Heart left ventricle (tissue), 16 donors: ENCODE data around the gene MYO1B. TPM values are rescaled to one million over a fixed set of nuclear protein-coding genes. Genes with fewer than 3 reads are reported as not detected.

Experiments
- ATAC-seq, 4 donors: fragments of 200-7000 bp; cut with Tn5 transposase; one replicate each; pipeline ENCODE4 v1.9.1; 2020 to 2022; ENCODE audit warnings: moderate library complexity in 4 of 4, mild to moderate bottlenecking in 3 of 4, moderate number of reproducible peaks in 1 of 4
- DNase-seq, 5 donors: peaks; one replicate each; pipeline ENCODE4 v3.0.0-alpha.2; 2020
- H3K27ac ChIP-seq, 12 donors: fragments of 200-600 bp; sonication (generic) in 4 of 12; one replicate each; pipeline versions ENCODE4 v1.5.0 to v1.8.0; 2016 to 2022; ENCODE audit warnings: mild to moderate bottlenecking in 2 of 12
- H3K27me3 ChIP-seq, 9 donors: fragments of 200-600 bp; sonication (generic) in 2 of 9; one replicate each; pipeline versions ENCODE4 v1.5.1 to v1.8.0; 2016 to 2022; ENCODE audit warnings: mild to moderate bottlenecking in 3 of 9
- H3K36me3 ChIP-seq, 9 donors: fragments of 200-600 bp; sonication (generic) in 2 of 9; one replicate each; pipeline versions ENCODE4 v1.5.0 to v1.8.0; 2018 to 2022; ENCODE audit warnings: mild to moderate bottlenecking in 2 of 9
- H3K4me1 ChIP-seq, 12 donors: fragments of 200-600 bp; sonication (generic) in 4 of 12; one replicate each; pipeline versions ENCODE4 v1.5.0 to v1.8.0; 2016 to 2022; ENCODE audit warnings: mild to moderate bottlenecking in 3 of 12
- H3K4me3 ChIP-seq, 12 donors: fragments of 200-600 bp; sonication (generic) in 4 of 12; one replicate each; pipeline versions ENCODE4 v1.5.0 to v1.8.0; 2017 to 2022; ENCODE audit warnings: mild to moderate bottlenecking in 9 of 12, moderate library complexity in 4 of 12
- H3K9me3 ChIP-seq, 12 donors: fragments of 200-600 bp; sonication (generic) in 4 of 12; one replicate each; pipeline versions ENCODE4 v1.5.0 to v1.8.0; 2016 to 2022; ENCODE audit warnings: mild to moderate bottlenecking in 1 of 12
- CTCF ChIP-seq, 12 donors: fragments of 200-600 bp; sonication (generic) in 4 of 12; IDR thresholded peaks; one replicate each; pipeline versions ENCODE4 v1.5.0 to v1.8.0; 2018 to 2022; ENCODE audit warnings: antibody characterized with exemption in 12 of 12, mild to moderate bottlenecking in 5 of 12
- POLR2A ChIP-seq, 2 donors: fragments of 450-650 bp; IDR thresholded peaks; one replicate each; pipeline ENCODE4 v1.6.1; 2017; ENCODE audit warnings: antibody characterized with exemption in 2 of 2, mild to moderate bottlenecking in 2 of 2, moderate library complexity in 2 of 2
- whole genome bisulfite sequencing, 4 donors: extraction: QIAGEN DNeasy Blood & Tissue Kit in 2 of 4; methylation state at CpG; one replicate each; pipeline versions ENCODE4 v1.1.5 to v1.1.7; 2013 to 2018; 5-methylcytosine and 5-hydroxymethylcytosine counted together
- intact Hi-C, 10 donors: fragments of 100-400 bp; cut with DNase I; formaldehyde crosslinking; loops; one replicate each; pipeline versions ENCODE4 v1.11.1 to v1.14.2; 2022
- polyA plus RNA-seq, 2 donors: library from polyadenylated mRNA; stranded (reverse); fragments of 200-250 nt; gene quantifications; one replicate each; pipeline ENCODE4 v1.2.3, GENCODE V29; 2013
- total RNA-seq, 9 donors: library from RNA; depleted of rRNA in 2 of 9; stranded (reverse); fragments of >200 nt in 2 of 9; fragmentation: NEBNext Ultra II Directional in 3 of 9; extraction: Animal tissue kit (Norgen Biotek cat#: 25700) in 3 of 9; gene quantifications; one replicate each; pipeline versions ENCODE4 v1.1.0 to v1.2.4, GENCODE V29; 2016 to 2023
- donor health status: ischemic (EF 13 %, LVEDD 7.1; RV severe dilation, severe dysfunction).
- donor health status: healthy with polysubstance abuse.
- donor health status: DM: no; HTN: yes; CAD: no.
- donor health status: DM: no; HTN: no; CAD: no.
- donor health status: ischemic (EF 25% LVEDD 6.9; RV normal size, moderate dysfunction).
- donor health status: ischemic (EF 25% LVEDD 5.7; RV mildly dilated, moderate dysfunction).
- donor health status: healthy.
- donor health status: DM: yes; HTN: yes; CAD: no.
- donor health status: ischemic (EF 35%, LVEDD 5.7; RV mildly dilated, moderate dysfunction).
- donor health status: nonischemic (EF 11% LVEDD 7.7; RV severe dilation, severe dysfunction).
- donor health status: DM: yes; HTN: yes; CAD: no.
- donor health status: PGD.
- donor health status: ischemic (EF 29% LVEDD 5.4; RV normal size, mild dysfunction).
- donor health status: nonischemic (EF 23%, LVEDD 6.1; RV moderate dilation, normal function).

Gene MYO1B
- total and polyA plus RNA-seq, 11 donors = 7.8 to 47.3 (median 15.8) TPM

- TF ChIP-seq POLR2A (IDR thresholded peaks at IDR 0.05) (no peak), CTCF (IDR thresholded peaks at IDR 0.05) (no peak)
- H3K4me1 ChIP-seq = peaks cover 0 to 41% (median 5%) of the 10 kb centered on the region in 12 donors
- no peak for DNase-seq
- WGBS, 4 donors = 50 to 70% (median 60%) methylated on average over 6 of the region's 6 CpGs
- intact Hi-C loops = no loop called here
- ATAC-seq = peak; percentile 44 to 83 (median 64)
- peak overlapping the region in 6 of 12 donors; percentile 18 to 55 (median 32) for H3K27ac ChIP-seq
- H3K4me3 ChIP-seq = no peak overlapping the region
- H3K27me3 ChIP-seq = no peaks in the 10 kb centered on the region
- H3K9me3 ChIP-seq = no peaks in the 10 kb centered on the region
- H3K36me3 ChIP-seq = peaks cover 0 to 26% (median 3%) of the 10 kb centered on the region in 9 donors
Observed at GRCh38 chr2:191333911-191334357, 88.7 kb downstream of the MYO1B start.

DNA sequence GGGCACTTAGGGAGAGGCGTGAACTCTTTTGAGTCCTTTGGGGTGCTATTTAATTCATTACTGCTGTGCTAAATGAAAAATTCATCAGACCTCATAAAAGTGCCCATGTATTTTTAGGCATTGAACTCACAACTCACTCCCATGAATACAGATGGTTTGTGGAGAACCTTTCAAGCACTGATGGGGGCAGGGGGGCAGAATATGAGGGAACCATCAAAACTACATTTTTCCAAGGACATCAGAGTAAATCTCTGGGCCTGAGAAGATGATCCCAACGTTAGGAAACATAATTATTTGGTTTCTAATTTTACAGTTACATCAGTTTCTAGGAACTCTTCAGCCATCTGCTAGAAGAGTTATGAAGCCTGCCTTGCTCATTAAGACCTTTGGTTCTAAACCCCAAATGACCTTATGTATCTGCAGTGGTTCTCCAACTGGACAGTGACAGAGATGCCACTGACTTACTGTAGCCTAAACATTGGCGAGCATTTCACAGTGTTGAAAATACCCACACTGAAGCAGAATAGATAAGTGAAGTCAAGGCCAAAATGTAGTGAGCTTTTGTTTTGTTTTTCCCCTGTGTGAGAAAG is 90.8 kb downstream of the MYO1B start:
- Histone ChIP-seq H3K9me3 (no peaks in the 10 kb centered on the region), H3K27ac (peak overlapping the region in 3 of 12 donors; percentile 20 to 49 (median 45)), H3K36me3 (peaks cover 0 to 14% (median 0%) of the 10 kb centered on the region in 9 donors), H3K4me1 (peaks cover 0 to 41% (median 5%) of the 10 kb centered on the region in 12 donors), H3K27me3 (no peaks in the 10 kb centered on the region), H3K4me3 (no peak overlapping the region)
- TF ChIP-seq CTCF (IDR thresholded peaks at IDR 0.05) (no peak), POLR2A (IDR thresholded peaks at IDR 0.05) (no peak)
- intact Hi-C loops = no loop called here
- DNase-seq = no peak
- 64 to 77% (median 71%) methylated on average over 3 of the region's 3 CpGs for WGBS, 4 donors
- peak in 2 of 4 donors; percentile 38 to 51 for ATAC-seq

GRCh38 chr2:191341436-191341835 is 96.2 kb downstream of the MYO1B start:
- H3K4me3 ChIP-seq = no peak overlapping the region
- DNase-seq = no peak
- H3K27ac ChIP-seq = peak overlapping the region in 1 of 12 donors; percentile 5
- intact Hi-C loops = loop anchor here in 2 of 10 donors (5.0 to 10.0 kb wide), 2 partner anchors 41 to 97 kb away; partner anchors contain the start of gene MYO1B (in 1 of the 2)
- H3K36me3 ChIP-seq = peaks cover 0 to 12% (median 0%) of the 10 kb centered on the region in 9 donors
- no peak for ATAC-seq
- TF ChIP-seq POLR2A (IDR thresholded peaks at IDR 0.05) = no peak
- TF ChIP-seq CTCF (IDR thresholded peaks at IDR 0.05) = no peak
- H3K9me3 ChIP-seq = no peaks in the 10 kb centered on the region
- H3K4me1 ChIP-seq = peaks cover 0 to 32% (median 4%) of the 10 kb centered on the region in 12 donors
- 60 to 61% (median 61%) methylated on average over 3 of the region's 3 CpGs for WGBS, 4 donors
- H3K27me3 ChIP-seq = no peaks in the 10 kb centered on the region

- intact Hi-C loops = loop anchor here in 2 of 10 donors (5.0 to 10.0 kb wide), 2 partner anchors 38 to 99 kb away; partner anchors contain the start of gene MYO1B (in 1 of the 2)
- 43 to 62% (median 50%) methylated on average over 2 of the region's 2 CpGs for WGBS, 4 donors
- Histone ChIP-seq H3K4me1 (peaks cover 0 to 23% (median 2%) of the 10 kb centered on the region in 12 donors), H3K36me3 (peaks cover 0 to 17% (median 0%) of the 10 kb centered on the region in 9 donors), H3K4me3 (no peak overlapping the region), H3K9me3 (no peaks in the 10 kb centered on the region), H3K27ac (no peak overlapping the region), H3K27me3 (no peaks in the 10 kb centered on the region)
- ATAC-seq (no peak), DNase-seq (no peak)
- TF ChIP-seq POLR2A (IDR thresholded peaks at IDR 0.05) = no peak
- no peak for TF ChIP-seq CTCF (IDR thresholded peaks at IDR 0.05)
Observed at GRCh38 chr2:191343796-191344338, 98.7 kb downstream of the MYO1B start.
